ENCODE data around the gene ZKSCAN5. TPM values are rescaled to one million over a fixed set of nuclear protein-coding genes. Genes with fewer than 3 reads are reported as not detected.

ZKSCAN5 gene
- polyA plus RNA-seq, 3 donors, result 1.6 to 2.9 (median 2.2) TPM

GRCh38 chr7:99571768-99572167 is 67.3 kb downstream of the ZKSCAN5 start:
- H3K79me2 ChIP-seq (ENCODE audit: insufficient read depth, low read length), result no peaks in the 10 kb centered on the region
- Mint-ChIP-seq H3K27me3 (ENCODE audit: low read depth in 3 of 3) (no peaks in the 10 kb centered on the region), H3K27ac (peak overlapping the region in 1 of 7 donors; percentile 38), H3K36me3 (peaks cover 53 to 70% of the 10 kb centered on the region in 2 donors), H3K9me3 (no peaks in the 10 kb centered on the region), H3K4me1 (no peaks in the 10 kb centered on the region), H3K4me3 (no peak overlapping the region)
- no peak overlapping the region for H3K27ac ChIP-seq (ENCODE audit: low read depth in 1 of 2, low read length in 2 of 2)
- H4K20me1 ChIP-seq (ENCODE audit: insufficient read depth, low read length), result peaks cover 4% of the 10 kb centered on the region
- no peaks in the 10 kb centered on the region for H3K9me3 ChIP-seq (replicated peaks in 1 of 2; ENCODE audit: control insufficient read depth in 1 of 2, insufficient read depth in 1 of 2, low read length in 2 of 2)
- TF ChIP-seq, protein P1, sequence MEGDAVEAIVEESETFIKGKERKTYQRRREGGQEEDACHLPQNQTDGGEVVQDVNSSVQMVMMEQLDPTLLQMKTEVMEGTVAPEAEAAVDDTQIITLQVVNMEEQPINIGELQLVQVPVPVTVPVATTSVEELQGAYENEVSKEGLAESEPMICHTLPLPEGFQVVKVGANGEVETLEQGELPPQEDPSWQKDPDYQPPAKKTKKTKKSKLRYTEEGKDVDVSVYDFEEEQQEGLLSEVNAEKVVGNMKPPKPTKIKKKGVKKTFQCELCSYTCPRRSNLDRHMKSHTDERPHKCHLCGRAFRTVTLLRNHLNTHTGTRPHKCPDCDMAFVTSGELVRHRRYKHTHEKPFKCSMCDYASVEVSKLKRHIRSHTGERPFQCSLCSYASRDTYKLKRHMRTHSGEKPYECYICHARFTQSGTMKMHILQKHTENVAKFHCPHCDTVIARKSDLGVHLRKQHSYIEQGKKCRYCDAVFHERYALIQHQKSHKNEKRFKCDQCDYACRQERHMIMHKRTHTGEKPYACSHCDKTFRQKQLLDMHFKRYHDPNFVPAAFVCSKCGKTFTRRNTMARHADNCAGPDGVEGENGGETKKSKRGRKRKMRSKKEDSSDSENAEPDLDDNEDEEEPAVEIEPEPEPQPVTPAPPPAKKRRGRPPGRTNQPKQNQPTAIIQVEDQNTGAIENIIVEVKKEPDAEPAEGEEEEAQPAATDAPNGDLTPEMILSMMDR (IDR thresholded peaks at IDR 0.05), result no peak
- H3K9ac ChIP-seq (ENCODE audit: insufficient read depth, low read length, poor library complexity, severe bottlenecking), result no peak overlapping the region
- 100% methylated on average over 2 of the region's 3 CpGs for WGBS (ENCODE audit: insufficient coverage)
- intact Hi-C loops (cut with micrococcal nuclease), result no loop called here
- H3K4me3 ChIP-seq (replicated peaks in 1 of 3; ENCODE audit: low read depth in 2 of 3, low read length in 3 of 3), result no peak overlapping the region
- H3K4me1 ChIP-seq (ENCODE audit: control insufficient read depth in 1 of 2, insufficient read depth in 2 of 2, low read length in 2 of 2), result no peaks in the 10 kb centered on the region
- H3K36me3 ChIP-seq (replicated peaks in 1 of 2; ENCODE audit: control insufficient read depth in 1 of 2, insufficient read depth in 2 of 2, low read length in 2 of 2), result peaks cover 44 to 69% of the 10 kb centered on the region in 2 donors
- no peak for DNase-seq
- no peaks in the 10 kb centered on the region for H3K27me3 ChIP-seq (ENCODE audit: control insufficient read depth in 2 of 2, insufficient read depth in 2 of 2, low read length in 2 of 2)
- H2AFZ ChIP-seq (ENCODE audit: insufficient read depth, low read depth, low read length, poor library complexity, severe bottlenecking), result no peak overlapping the region
- H3K4me2 ChIP-seq (replicated peaks; ENCODE audit: extremely low read depth, low read length, poor library complexity, severe bottlenecking), result no peak overlapping the region

DNA sequence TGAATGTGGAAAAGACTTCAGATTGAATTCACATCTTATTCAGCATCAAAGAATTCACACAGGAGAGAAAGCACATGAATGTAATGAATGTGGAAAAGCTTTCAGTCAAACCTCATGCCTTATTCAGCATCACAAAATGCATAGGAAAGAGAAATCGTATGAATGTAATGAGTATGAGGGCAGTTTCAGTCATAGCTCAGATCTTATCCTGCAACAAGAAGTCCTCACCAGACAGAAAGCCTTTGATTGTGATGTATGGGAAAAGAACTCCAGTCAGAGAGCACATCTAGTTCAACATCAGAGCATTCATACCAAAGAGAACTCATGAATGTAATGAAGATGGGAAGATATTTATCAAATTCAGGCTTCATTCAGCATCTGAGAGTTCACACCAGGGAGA is 68.8 kb downstream of the ZKSCAN5 start:
- H3K79me2 ChIP-seq (ENCODE audit: insufficient read depth, low read length), result no peaks in the 10 kb centered on the region
- no peak overlapping the region for H3K9ac ChIP-seq (ENCODE audit: insufficient read depth, low read length, poor library complexity, severe bottlenecking)
- no CpG with 5 or more reads among the region's 1 CpG for WGBS (ENCODE audit: insufficient coverage)
- peaks cover 44 to 57% of the 10 kb centered on the region in 2 donors for H3K36me3 ChIP-seq (replicated peaks in 1 of 2; ENCODE audit: control insufficient read depth in 1 of 2, insufficient read depth in 2 of 2, low read length in 2 of 2)
- Mint-ChIP-seq H3K4me1 (no peaks in the 10 kb centered on the region), H3K4me3 (no peak overlapping the region), H3K9me3 (no peaks in the 10 kb centered on the region), H3K27me3 (ENCODE audit: low read depth in 3 of 3) (peaks cover 0 to 1% (median 0%) of the 10 kb centered on the region in 3 donors), H3K27ac (no peak overlapping the region), H3K36me3 (peaks cover 47 to 55% of the 10 kb centered on the region in 2 donors)
- no peak for DNase-seq
- no peak overlapping the region for H2AFZ ChIP-seq (ENCODE audit: insufficient read depth, low read depth, low read length, poor library complexity, severe bottlenecking)
- peaks cover 4% of the 10 kb centered on the region for H4K20me1 ChIP-seq (ENCODE audit: insufficient read depth, low read length)
- TF ChIP-seq, protein P1 (IDR thresholded peaks at IDR 0.05), result no peak
- intact Hi-C loops (cut with micrococcal nuclease), result no loop called here
- H3K4me2 ChIP-seq (replicated peaks; ENCODE audit: extremely low read depth, low read length, poor library complexity, severe bottlenecking), result no peak overlapping the region
- H3K27me3 ChIP-seq (ENCODE audit: control insufficient read depth in 2 of 2, insufficient read depth in 2 of 2, low read length in 2 of 2), result no peaks in the 10 kb centered on the region
- no peak overlapping the region for H3K27ac ChIP-seq (ENCODE audit: low read depth in 1 of 2, low read length in 2 of 2)
- no peaks in the 10 kb centered on the region for H3K9me3 ChIP-seq (replicated peaks in 1 of 2; ENCODE audit: control insufficient read depth in 1 of 2, insufficient read depth in 1 of 2, low read length in 2 of 2)
- H3K4me1 ChIP-seq (ENCODE audit: control insufficient read depth in 1 of 2, insufficient read depth in 2 of 2, low read length in 2 of 2), result no peaks in the 10 kb centered on the region
- H3K4me3 ChIP-seq (replicated peaks in 1 of 3; ENCODE audit: low read depth in 2 of 3, low read length in 3 of 3), result no peak overlapping the region

All from CD14-positive monocyte (primary cell).